H1 (cell line): ENCODE measurements around the gene PPP1R1C. TPM values are rescaled to one million over a fixed set of nuclear protein-coding genes. Genes with fewer than 3 reads are reported as not detected.

Experiments
- CTCF ChIA-PET: fragments of 300-600 bp; sonication (Branson Sonifier 250); formaldehyde crosslinking; loops from one replicate; lab custom pipeline; 2021; ENCODE audit not compliant: partially characterized antibody; lab: Charles Lee
- POLR2A ChIA-PET: fragments of 300-600 bp; sonication (Branson Sonifier 250); formaldehyde crosslinking; loops from one replicate; lab custom pipeline; 2021; ENCODE audit warnings: inconsistent platforms; ENCODE audit not compliant: partially characterized antibody; lab: Charles Lee
- DNase-seq, 2 experiments: peaks; one replicate each; pipeline versions ENCODE4 v3.0.0 to v3.0.0-alpha.2; 2010 to 2022; ENCODE audit warnings: low spot score in 2 of 2, low read depth in 1 of 2, mixed read lengths in 1 of 2
- FAIRE-seq: peaks from 2 replicates; lab custom pipeline; 2011; peaks lifted over from hg19 to GRCh38; lab: Jason Lieb, UNC
- H2AFZ ChIP-seq: 2 replicates; pipeline ENCODE4 v1.8.1; 2012; ENCODE audit warnings: low read length, inconsistent platforms
- H2AK5ac ChIP-seq: 2 replicates; pipeline ENCODE4 v1.6.1; 2013; ENCODE audit warnings: low read depth, low read length
- H2BK120ac ChIP-seq: replicated peaks from 2 replicates; pipeline ENCODE3; 2013; ENCODE audit warnings: low read depth, low read length, inconsistent platforms
- H2BK12ac ChIP-seq: 2 replicates; pipeline ENCODE4 v1.6.1; 2013; ENCODE audit warnings: low read depth, low read length
- H2BK15ac ChIP-seq: 2 replicates; pipeline ENCODE4 v1.6.1; 2013; ENCODE audit warnings: low read length
- H2BK20ac ChIP-seq: 2 replicates; pipeline ENCODE4 v1.6.1; 2013; ENCODE audit warnings: low read length
- H2BK5ac ChIP-seq: 2 replicates; pipeline ENCODE4 v1.6.1; 2013; ENCODE audit warnings: low read depth, low read length
- H3K14ac ChIP-seq: 2 replicates; pipeline ENCODE4 v1.6.1; 2013; ENCODE audit warnings: inconsistent platforms; ENCODE audit not compliant: insufficient read length
- H3K18ac ChIP-seq: 2 replicates; pipeline ENCODE4 v1.6.1; 2013; ENCODE audit warnings: low read length; ENCODE audit errors: extremely low read depth
- H3K23ac ChIP-seq: 2 replicates; pipeline ENCODE4 v1.6.1; 2013; ENCODE audit warnings: inconsistent platforms; ENCODE audit not compliant: insufficient read length
- H3K23me2 ChIP-seq: 2 replicates; pipeline ENCODE4 v1.6.1; 2013; ENCODE audit warnings: low read depth, low read length
- H3K27ac ChIP-seq: 2 replicates; pipeline ENCODE4 v1.6.1; 2011; ENCODE audit warnings: low read depth, low read length, inconsistent platforms
- H3K27me3 ChIP-seq, 4 experiments: replicated peaks in 1 of 4; 1 replicate in 1 of 4; 2 replicates in 3 of 4; pipeline versions ENCODE4 v1.6.1 to v1.8.1; 2011 to 2013; ENCODE audit warnings: low read length in 3 of 4, mild to moderate bottlenecking in 3 of 4, inconsistent platforms in 2 of 4, mixed read lengths in 2 of 4, moderate library complexity in 1 of 4; ENCODE audit not compliant: control insufficient read depth in 3 of 4, insufficient read depth in 3 of 4; ENCODE audit errors: extremely low read depth in 1 of 4
- H3K36me3 ChIP-seq, 4 experiments: 2 replicates each; pipeline versions ENCODE4 v1.6.1 to v1.8.1; 2011 to 2013; ENCODE audit warnings: mild to moderate bottlenecking in 4 of 4, low read length in 3 of 4, moderate library complexity in 2 of 4, control low read depth in 1 of 4, inconsistent platforms in 1 of 4; ENCODE audit not compliant: insufficient read depth in 4 of 4, control insufficient read depth in 2 of 4
- H3K4ac ChIP-seq: replicated peaks from 2 replicates; pipeline ENCODE3; 2013; ENCODE audit warnings: low read length, low read depth, mixed read lengths, inconsistent platforms; ENCODE audit not compliant: insufficient read length
- H3K4me1 ChIP-seq, 4 experiments: replicated peaks in 1 of 4; 1 replicate in 1 of 4; 2 replicates in 3 of 4; pipeline versions ENCODE4 v1.6.1 to v1.8.1; 2011 to 2013; ENCODE audit warnings: low read length in 3 of 4, inconsistent platforms in 2 of 4, mixed read lengths in 1 of 4; ENCODE audit not compliant: insufficient read depth in 4 of 4, control insufficient read depth in 3 of 4
- H3K4me2 ChIP-seq, 2 experiments: 2 replicates each; pipeline versions ENCODE4 v1.6.1 to v1.8.1; 2011 to 2013; ENCODE audit warnings: low read depth in 2 of 2, low read length in 2 of 2, control low read depth in 1 of 2, inconsistent platforms in 1 of 2, mild to moderate bottlenecking in 1 of 2; ENCODE audit not compliant: insufficient read depth in 1 of 2
- H3K4me3 ChIP-seq, 4 experiments: fragments of 200-600, 300-600 bp in 1 of 4; sonication (generic), shearing (Covaris generic), sonication (Bioruptor Twin) in 1 of 4; 2 replicates each; pipeline versions ENCODE4 v1.5.1 to v1.8.1; 2011 to 2016; ENCODE audit warnings: low read length in 4 of 4, low read depth in 3 of 4, control low read depth in 2 of 4, inconsistent platforms in 2 of 4, mild to moderate bottlenecking in 2 of 4, mixed read lengths in 1 of 4, moderate library complexity in 1 of 4; ENCODE audit not compliant: insufficient read depth in 2 of 4; ENCODE audit errors: extremely low read depth in 1 of 4
- H3K56ac ChIP-seq: replicated peaks from 2 replicates; pipeline ENCODE3; 2013; ENCODE audit warnings: low read depth, mild to moderate bottlenecking, mixed read lengths, low read length, inconsistent platforms; ENCODE audit not compliant: insufficient read length
- H3K79me1 ChIP-seq: 2 replicates; pipeline ENCODE4 v1.6.1; 2013; ENCODE audit warnings: low read depth, low read length, control low read depth
- H3K79me2 ChIP-seq, 2 experiments: 2 replicates each; pipeline versions ENCODE4 v1.6.1 to v1.8.1; 2012 to 2013; ENCODE audit warnings: low read length in 2 of 2, mild to moderate bottlenecking in 2 of 2, inconsistent platforms in 1 of 2; ENCODE audit not compliant: insufficient read depth in 2 of 2, control insufficient read depth in 1 of 2
- H3K9ac ChIP-seq, 4 experiments: replicated peaks in 1 of 4; 1 replicate in 1 of 4; 2 replicates in 3 of 4; pipeline versions ENCODE4 v1.6.1 to v1.8.1; 2011 to 2013; ENCODE audit warnings: low read depth in 3 of 4, low read length in 3 of 4, control low read depth in 2 of 4, mild to moderate bottlenecking in 2 of 4, moderate library complexity in 2 of 4, inconsistent platforms in 1 of 4; ENCODE audit errors: extremely low read depth in 1 of 4
- H3K9me3 ChIP-seq, 2 experiments: 2 replicates each; pipeline versions ENCODE4 v1.6.1 to v1.8.1; 2012 to 2013; ENCODE audit warnings: mild to moderate bottlenecking in 2 of 2, moderate library complexity in 2 of 2, control low read depth in 1 of 2, inconsistent platforms in 1 of 2, low read depth in 1 of 2, low read length in 1 of 2, mixed read lengths in 1 of 2; ENCODE audit not compliant: insufficient read depth in 2 of 2
- H4K20me1 ChIP-seq, 2 experiments: replicated peaks in 1 of 2; 2 replicates each; pipeline versions ENCODE3 to v1.8.1; 2011 to 2013; ENCODE audit warnings: inconsistent platforms in 2 of 2, low read length in 2 of 2, mild to moderate bottlenecking in 1 of 2; ENCODE audit not compliant: insufficient read depth in 2 of 2, control insufficient read depth in 1 of 2
- H4K5ac ChIP-seq: 2 replicates; pipeline ENCODE4 v1.6.1; 2013; ENCODE audit warnings: low read length, low read depth, mixed read lengths, inconsistent platforms; ENCODE audit not compliant: insufficient read length
- H4K8ac ChIP-seq: 2 replicates; pipeline ENCODE4 v1.8.0; 2013; ENCODE audit warnings: mild to moderate bottlenecking, moderate library complexity, low read length, inconsistent platforms; ENCODE audit not compliant: insufficient read depth; ENCODE audit errors: extremely low read depth
- H4K91ac ChIP-seq: replicated peaks from 2 replicates; pipeline ENCODE3; 2013; ENCODE audit warnings: low read length, mixed read lengths, inconsistent platforms; ENCODE audit not compliant: insufficient read length
- KDM1A ChIP-seq: fragments of 200-600, 300-600 bp; sonication (generic); IDR thresholded peaks from 2 replicates; pipeline ENCODE4 v1.7.1; 2016; ENCODE audit warnings: mild to moderate bottlenecking, low read length, borderline replicate concordance
- KDM4A ChIP-seq: IDR thresholded peaks from one replicate; pipeline ENCODE4 v1.7.1; 2012; ENCODE audit warnings: low read depth, mild to moderate bottlenecking, moderate library complexity, low read length, inconsistent platforms; ENCODE audit not compliant: severe bottlenecking
- POLR2A ChIP-seq, 2 experiments: IDR thresholded peaks; 1 replicate in 1 of 2; 2 replicates in 1 of 2; pipeline ENCODE4 v1.6.1; 2011; ENCODE audit warnings: low read depth in 2 of 2, low read length in 2 of 2, mild to moderate bottlenecking in 2 of 2; ENCODE audit errors: control extremely low read depth in 1 of 2
- SIRT6 ChIP-seq: IDR thresholded peaks from one replicate; pipeline ENCODE4 v1.7.1; 2012; ENCODE audit warnings: low read length, inconsistent platforms
- WGBS, 2 experiments: shearing (Covaris generic) in 1 of 2; methylation state at CpG; one replicate each; pipeline versions ENCODE4 v1.1.6 to v1.1.7; 2013 to 2015; ENCODE audit warnings: low lambda C conversion rate in 2 of 2, mixed read lengths in 2 of 2, inconsistent platforms in 1 of 2, low coverage in 1 of 2, missing lambda C conversion rate in 1 of 2; ENCODE audit not compliant: insufficient replicate concordance in 2 of 2, insufficient coverage in 1 of 2, insufficient read length in 1 of 2; ENCODE audit errors: extremely low coverage in 1 of 2, missing lambda C conversion rate in 1 of 2; 5-methylcytosine and 5-hydroxymethylcytosine counted together
- polyA plus RNA-seq, 7 experiments: library from polyadenylated mRNA; depleted of rRNA in 3 of 7; stranded (reverse) in 5 of 7; unstranded in 2 of 7; fragments of >200 nt in 5 of 7; fragments of 200-250 nt in 2 of 7; gene quantifications; 1 replicate in 5 of 7; 2 replicates in 1 of 7; 4 replicates in 1 of 7; pipeline versions ENCODE4 v1.2.1 to v1.2.3, GENCODE V29; 2011 to 2013; ENCODE audit warnings: missing spikeins in 2 of 7, mixed read lengths in 2 of 7
- total RNA-seq: library from RNA; stranded (reverse); fragmentation: NEBNext Ultra II Directional; extraction: Animal tissue kit (Norgen Biotek cat#: 25700); gene quantifications from 2 replicates; pipeline ENCODE4 v1.2.1, GENCODE V29; 2021

PPP1R1C gene
- total and polyA plus RNA-seq, 2 of the 8 experiments (the other 6 are each of a cell fraction or from before 2014, with no cell fraction given), result 1.3 to 5.3 TPM

DNA sequence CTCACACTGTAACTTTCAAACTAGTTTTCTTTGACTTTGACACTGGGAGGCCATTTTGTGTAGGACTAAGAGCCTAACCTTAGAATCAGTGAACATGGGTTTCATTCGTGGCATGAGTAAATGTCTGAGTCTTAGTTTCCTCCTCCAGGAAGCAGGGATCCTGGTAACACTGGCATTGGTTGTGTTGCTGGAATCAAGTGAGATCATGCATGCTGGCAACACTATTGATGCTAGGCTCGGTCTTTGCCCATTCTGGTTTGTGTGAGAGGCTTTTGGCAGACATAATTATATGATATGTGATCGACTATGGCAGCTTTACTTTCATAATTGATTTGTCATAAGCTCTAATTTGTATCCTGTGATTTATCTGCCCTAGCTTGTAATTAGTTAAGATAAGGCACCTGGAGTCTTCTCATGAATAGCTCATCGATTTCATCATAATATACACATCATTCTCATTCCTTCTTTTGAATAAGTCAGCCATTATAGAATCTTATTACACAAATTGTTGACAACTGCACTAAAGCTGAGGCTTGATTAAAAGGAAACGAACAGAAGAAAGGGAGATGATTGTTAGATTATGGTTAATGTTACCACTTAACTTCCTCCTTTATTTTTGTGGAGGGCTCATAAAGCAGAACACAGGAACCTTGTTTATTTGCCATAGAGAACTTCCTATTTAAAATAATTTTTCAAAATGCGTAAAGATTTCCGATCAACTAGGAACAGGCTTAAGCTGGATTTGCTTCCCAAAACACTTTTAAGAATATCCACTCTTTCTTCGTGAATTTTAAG, 12.6 kb downstream of the PPP1R1C start:
- no peak overlapping the region for H3K4me3 ChIP-seq
- 88% methylated on average over 8 of the region's 8 CpGs; no CpG with 5 or more reads in 1 of the 2 experiments for WGBS, 2 experiments
- ChIA-PET CTCF (interaction anchor here (0.8 to 1.2 kb wide), 2 partner anchors 28 to 54 kb away, joined by 3 to 4 read pairs; no protein-coding TSS in a partner anchor), POLR2A (no interaction called here)
- no peaks in the 10 kb centered on the region for H3K79me2 ChIP-seq
- no peak overlapping the region for H3K18ac ChIP-seq
- FAIRE-seq (no peak), DNase-seq (no peak)
- no peak overlapping the region for H3K23ac ChIP-seq
- H3K79me1 ChIP-seq, result no peaks in the 10 kb centered on the region
- H2BK15ac ChIP-seq, result no peak overlapping the region
- H3K27ac ChIP-seq, result no peak overlapping the region
- H3K9me3 ChIP-seq, result no peaks in the 10 kb centered on the region
- no peak overlapping the region for H3K14ac ChIP-seq
- H2AFZ ChIP-seq, result no peak overlapping the region
- H2BK5ac ChIP-seq, result no peak overlapping the region
- no peak overlapping the region for H2AK5ac ChIP-seq
- no peak overlapping the region for H4K91ac ChIP-seq
- H3K4ac ChIP-seq, result no peak overlapping the region
- H3K36me3 ChIP-seq, result no peaks in the 10 kb centered on the region
- no peak overlapping the region for H3K56ac ChIP-seq
- no peaks in the 10 kb centered on the region for H3K4me1 ChIP-seq
- no peaks in the 10 kb centered on the region for H3K27me3 ChIP-seq
- no peak overlapping the region for H4K8ac ChIP-seq
- H4K20me1 ChIP-seq, result no peaks in the 10 kb centered on the region
- H4K5ac ChIP-seq, result no peak overlapping the region
- H2BK20ac ChIP-seq, result no peak overlapping the region
- H2BK12ac ChIP-seq, result no peak overlapping the region
- no peak overlapping the region for H3K9ac ChIP-seq
- no peak overlapping the region for H2BK120ac ChIP-seq
- no peak overlapping the region for H3K4me2 ChIP-seq
- no peaks in the 10 kb centered on the region for H3K23me2 ChIP-seq
- TF ChIP-seq KDM4A (no peak), KDM1A (no peak), SIRT6 (no peak), POLR2A (IDR thresholded peaks at IDR 0.05; ENCODE audit: control extremely low read depth in 1 of 2, low read depth in 2 of 2, low read length in 2 of 2) (no peak)
